Mesenteric fat pad (tissue), 1 donor: ENCODE measurements around the gene FAM193A. TPM values are rescaled to one million over a fixed set of nuclear protein-coding genes. Genes with fewer than 3 reads are reported as not detected.
"Not testable (repeated sequence)": the region's sequence is repeated elsewhere in the genome, so short reads cannot be mapped to it uniquely, and the experiment has no call there.

Experiments
- DNase-seq: peaks from one replicate; pipeline ENCODE4 v3.0.0-alpha.2; 2020; ENCODE audit warnings: low spot score
- long read RNA-seq: library from polyadenylated mRNA; unstranded; transcript quantifications from one replicate; pipeline ENCODE4 v2.0.0, GENCODE V29; 2020
- total RNA-seq: library from RNA; stranded (reverse); fragmentation: NEBNext Ultra II Directional; extraction: Animal tissue kit (Norgen Biotek cat#: 25700); gene quantifications from one replicate; pipeline ENCODE4 v1.2.1, GENCODE V29; 2021
- donor health status: DM: yes; HTN: yes; CAD: no.

FAM193A gene
- 25.3 TPM for total RNA-seq
- long read RNA-seq, partial matches to known transcripts: 6 of 28 reads
- long read RNA-seq, other reads (novel, unspliced or antisense): 22 of 28 reads

GRCh38 chr4:2536193-2537010 lies at the start of gene FAM193A:
FAM193A (plus strand) TSS chr4:2536647; CDS start chr4:2536916, 269 bp downstream.
- peak; percentile 100 for DNase-seq

- no peak for DNase-seq
These were observed 49.5 kb upstream of the FAM193A start for GRCh38 chr4:2486981-2487380.

GRCh38 chr4:2487632-2488031 lies 48.8 kb upstream of the FAM193A start:
- no peak for DNase-seq

DNA sequence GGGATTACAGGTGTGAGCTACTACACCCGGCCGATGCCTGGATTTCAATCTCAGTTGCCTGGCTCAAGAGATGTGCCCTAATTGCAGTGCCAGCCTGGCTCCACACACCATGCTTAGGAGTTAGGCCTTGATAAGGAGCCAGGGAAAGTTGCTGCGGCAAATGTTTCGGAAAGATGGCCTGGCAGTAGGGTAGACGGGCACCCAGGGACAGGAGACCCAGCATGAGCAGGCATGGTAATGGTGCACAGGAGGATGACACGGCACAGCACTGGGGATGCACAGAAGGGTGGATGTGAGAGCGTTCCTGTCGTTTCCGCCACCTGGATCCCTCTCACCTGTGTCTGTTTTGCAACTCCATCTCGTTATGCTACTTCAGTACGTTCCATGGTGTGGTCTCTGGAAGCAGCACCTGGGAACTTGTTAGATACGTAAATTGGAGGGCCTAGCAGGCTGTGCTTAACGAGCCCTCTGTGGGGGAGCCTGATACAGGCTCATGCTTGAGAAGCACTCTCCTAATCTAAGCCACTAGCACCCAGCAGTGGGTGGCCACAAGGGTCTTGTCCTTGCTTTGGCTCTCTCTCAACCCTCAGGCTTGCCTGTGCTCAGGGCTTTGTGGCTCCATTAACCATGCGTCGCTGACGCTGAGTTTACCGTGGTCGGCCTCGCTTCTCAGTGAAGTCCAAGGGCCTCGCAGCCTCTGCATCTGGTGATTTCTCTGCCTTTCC lies 47.2 kb upstream of the FAM193A start:
- DNase-seq: no peak

GRCh38 chr4:2489841-2490552 lies 46.5 kb upstream of the FAM193A start:
- DNase-seq: no peak

DNA sequence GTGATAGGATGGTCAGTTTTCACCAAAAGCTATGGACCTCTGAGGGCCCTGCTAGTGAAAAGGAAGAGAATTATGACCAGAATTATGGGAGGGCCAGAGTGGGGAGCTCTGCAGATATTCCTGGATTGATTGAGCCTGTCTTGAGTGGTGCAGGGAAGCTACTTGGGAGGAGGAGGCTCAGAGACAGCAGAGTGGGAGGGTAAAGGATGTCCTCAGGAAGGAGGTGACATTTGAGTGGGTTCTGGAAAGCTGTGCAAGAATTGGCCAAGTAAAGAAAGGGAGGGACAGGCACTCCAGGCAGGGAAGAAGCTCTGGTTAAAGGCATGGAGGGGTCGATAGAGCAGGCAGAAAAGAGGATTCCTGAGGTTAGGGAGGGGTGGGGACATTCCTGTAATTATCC lies 43.5 kb upstream of the FAM193A start:
- DNase-seq: no peak

GRCh38 chr4:2494992-2495391 lies 41.5 kb upstream of the FAM193A start:
- DNase-seq: no peak

- DNase-seq: no peak
These were observed 39.1 kb upstream of the FAM193A start for GRCh38 chr4:2497324-2497723.

- DNase-seq: no peak
These were observed 38.5 kb upstream of the FAM193A start for GRCh38 chr4:2497931-2498330.

DNA sequence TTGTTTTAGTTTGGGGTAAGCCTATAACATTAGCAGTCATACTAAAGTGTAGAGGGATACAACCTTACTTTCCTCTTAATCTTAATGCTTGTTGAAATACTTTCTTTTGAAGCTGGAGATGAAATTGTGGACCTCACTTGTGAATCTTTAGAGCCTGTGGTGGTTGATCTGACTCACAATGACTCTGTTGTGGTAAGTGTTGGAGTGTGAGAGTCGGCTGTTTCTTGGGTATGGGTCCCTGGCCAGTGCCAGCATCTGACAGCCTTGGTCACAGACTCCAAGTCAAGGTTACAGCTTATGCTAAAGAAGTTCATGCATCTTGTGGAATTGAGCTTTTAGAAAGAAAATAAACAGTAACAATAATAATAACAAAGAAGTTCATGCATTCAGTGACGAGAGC lies 35.9 kb upstream of the FAM193A start:
- no peak for DNase-seq

GRCh38 chr4:2501034-2501594 lies 35.3 kb upstream of the FAM193A start:
- no peak for DNase-seq

DNA sequence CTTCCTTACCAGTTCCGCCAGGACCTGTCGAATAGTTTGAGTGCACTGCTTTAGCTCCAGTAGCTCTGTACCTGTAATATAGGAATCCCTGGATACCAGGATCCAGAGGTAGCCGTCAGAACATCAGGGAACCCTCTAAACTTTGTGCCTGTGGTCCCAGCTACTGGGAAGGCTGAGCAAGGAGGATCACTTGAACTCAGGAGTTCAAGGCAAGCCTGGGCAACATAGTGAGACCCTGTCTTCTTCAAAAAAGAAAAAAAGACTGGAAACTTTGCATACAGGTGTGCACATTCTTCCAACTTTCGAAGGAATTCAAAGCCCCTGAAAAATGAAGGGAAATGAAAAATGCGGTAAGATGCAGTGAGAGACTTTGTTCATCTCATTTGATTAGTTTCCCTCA lies 32.6 kb upstream of the FAM193A start:
- DNase-seq: no peak

GRCh38 chr4:2507259-2507658 lies 29.2 kb upstream of the FAM193A start:
- DNase-seq: no peak

DNA sequence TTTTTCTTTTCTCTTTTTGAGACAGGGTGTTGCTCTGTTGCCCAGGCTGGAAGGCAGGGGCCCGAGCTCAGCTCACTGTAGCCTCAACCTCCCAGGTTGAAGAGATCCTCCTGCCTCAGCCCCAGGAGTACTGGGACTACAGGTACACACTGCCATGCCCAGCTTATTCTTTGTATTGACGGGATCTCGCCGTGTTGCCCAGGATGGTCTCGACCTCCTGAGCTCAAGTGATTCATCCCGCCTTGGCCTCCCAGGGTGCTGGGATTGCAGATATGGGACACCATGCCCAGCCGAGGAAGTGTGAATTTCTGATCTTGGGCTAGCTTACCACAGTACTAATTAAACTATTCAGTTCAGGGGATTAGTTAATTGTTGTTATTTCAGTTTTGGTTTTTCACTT lies 28.6 kb upstream of the FAM193A start:
- no peak for DNase-seq

DNA sequence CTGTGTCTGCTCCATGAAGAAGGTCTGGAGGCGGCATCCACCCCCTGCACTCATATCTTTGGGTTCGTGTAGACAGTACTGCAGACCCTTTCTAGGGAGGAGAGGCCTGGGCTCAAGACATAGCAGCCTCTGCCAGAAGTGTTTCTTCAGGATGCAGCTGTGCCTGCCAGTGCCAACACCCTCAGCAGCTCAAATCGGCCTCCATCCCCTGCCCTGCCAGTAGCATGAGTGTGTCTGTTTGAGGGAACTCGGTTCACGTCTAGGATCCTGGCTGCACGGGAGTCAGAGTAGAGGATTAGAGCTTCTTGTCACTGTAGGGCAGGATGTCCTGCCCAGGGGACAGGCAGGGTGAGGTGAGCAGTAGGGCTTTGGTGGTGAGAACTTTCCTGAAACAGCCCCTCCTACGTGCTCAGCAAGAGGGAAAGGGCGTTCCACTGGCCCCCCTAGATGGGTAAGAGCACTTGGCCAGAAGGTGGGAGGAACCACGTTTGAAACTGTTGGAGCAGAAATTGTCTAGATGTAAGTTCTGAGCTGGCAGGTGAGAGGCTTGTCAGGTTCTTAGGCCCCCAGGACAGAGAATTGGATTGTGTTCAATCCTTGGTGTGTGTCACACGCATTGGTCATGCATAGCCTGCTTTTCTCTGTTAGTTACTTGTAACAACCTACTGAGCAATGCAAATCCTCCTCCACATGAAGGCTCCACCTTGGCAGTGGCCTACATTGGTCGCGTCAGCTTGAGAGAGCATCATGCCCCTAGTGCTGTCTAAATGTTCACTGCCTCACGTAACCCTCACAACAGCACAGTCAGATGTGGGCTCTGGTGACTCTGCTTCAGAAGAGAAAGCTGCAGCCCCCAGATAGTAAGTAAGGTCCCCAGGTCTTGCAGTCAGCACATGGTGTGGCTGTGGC lies 25.8 kb upstream of the FAM193A start:
- no peak for DNase-seq

DNA sequence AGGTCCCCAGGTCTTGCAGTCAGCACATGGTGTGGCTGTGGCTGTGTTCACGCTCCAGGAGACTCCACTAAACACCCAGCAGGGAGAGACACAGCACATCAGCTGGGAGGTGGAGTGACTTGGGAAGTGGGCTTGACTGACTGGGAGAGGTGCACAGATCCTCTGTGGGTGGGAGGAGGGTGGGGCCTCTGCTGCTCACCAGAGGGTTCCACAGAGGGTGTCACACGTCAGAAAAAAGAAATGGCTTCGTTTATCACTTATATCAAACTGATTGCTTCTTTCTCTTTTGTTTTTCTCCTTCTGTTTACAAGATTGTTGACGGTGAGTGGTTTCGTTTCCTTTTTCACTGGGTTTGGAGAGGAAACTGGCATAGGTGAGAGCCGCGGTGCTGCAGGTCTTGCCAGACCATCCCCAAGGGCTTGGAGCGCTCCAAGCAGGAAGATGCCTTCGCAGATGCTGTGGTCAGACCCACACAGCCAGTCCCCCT lies 24.8 kb upstream of the FAM193A start:
- DNase-seq: no peak

GRCh38 chr4:2512396-2513135 lies 23.9 kb upstream of the FAM193A start:
- no peak for DNase-seq

DNA sequence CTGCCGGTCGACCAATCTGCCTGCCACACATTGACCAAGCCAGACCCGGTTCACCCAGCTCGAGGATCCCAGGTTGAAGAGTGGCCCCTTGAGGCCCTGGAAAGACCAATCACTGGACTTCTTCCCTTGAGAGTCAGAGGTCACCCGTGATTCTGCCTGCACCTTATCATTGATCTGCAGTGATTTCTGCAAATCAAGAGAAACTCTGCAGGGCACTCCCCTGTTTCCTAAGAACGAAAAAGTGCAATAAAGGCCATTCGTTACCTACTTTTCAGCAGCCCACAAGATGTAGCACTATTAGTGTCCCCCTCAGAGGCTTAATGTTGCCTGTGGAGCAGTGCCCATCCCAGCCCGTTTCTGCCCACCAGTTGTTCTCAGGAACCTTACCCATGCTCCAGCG lies 22.3 kb upstream of the FAM193A start:
- not testable (repeated sequence) for DNase-seq

- not testable (repeated sequence) for DNase-seq
These were observed 21.5 kb upstream of the FAM193A start for GRCh38 chr4:2514944-2515343.
